ENCODE measurements around the gene PODXL2.

- TF ChIP-seq GATA2 (IDR thresholded peaks at IDR 0.05; ENCODE audit: low read depth, low read length): no peak
- no peak for TF ChIP-seq GATA3 (IDR thresholded peaks at IDR 0.05; ENCODE audit: low read depth, low read length)
These were observed 10.4 kb downstream of the PODXL2 start for GRCh38 chr3:127639173-127640041.

All from SH-SY5Y (cell line).